ENCODE data around the gene TPRX1. TPM values are rescaled to one million over a fixed set of nuclear protein-coding genes. Genes with fewer than 3 reads are reported as not detected.
"Not testable (repeated sequence)": the region's sequence is repeated elsewhere in the genome, so short reads cannot be mapped to it uniquely, and the experiment has no call there.

TPRX1 gene
- total RNA-seq, 1 donor = not detected

- Histone ChIP-seq H2AFZ (ENCODE audit: low read length) (no peak overlapping the region), H3K9me3 (ENCODE audit: low read depth, low read length) (no peaks in the 10 kb centered on the region), H3K27me3 (ENCODE audit: insufficient read depth, low read length) (no peaks in the 10 kb centered on the region), H3K4me1 (ENCODE audit: insufficient read depth, low read length) (no peaks in the 10 kb centered on the region), H3K36me3 (ENCODE audit: insufficient read depth, low read length) (no peaks in the 10 kb centered on the region), H4K20me1 (ENCODE audit: insufficient read depth, low read length) (peaks cover 3% of the 10 kb centered on the region), H3K4me2 (ENCODE audit: insufficient read depth, low read length) (no peak overlapping the region), H3K27ac (ENCODE audit: low read depth, low read length) (no peak overlapping the region), H3K79me2 (ENCODE audit: insufficient read depth, low read length) (no peaks in the 10 kb centered on the region), H3K4me3 (ENCODE audit: insufficient read depth, low read length) (no peak overlapping the region)
- no peak for TF ChIP-seq CTCF (IDR thresholded peaks at IDR 0.05; ENCODE audit: extremely low read depth, low read depth, low read length)
- no peak for DNase-seq (ENCODE audit: insufficient read length, low spot score, missing footprints)
Observed at GRCh38 chr19:47766359-47766620, 38.1 kb downstream of the TPRX1 start.

GRCh38 chr19:47765523-47766358, 38.6 kb downstream of the TPRX1 start:
- Histone ChIP-seq H2AFZ (ENCODE audit: low read length) (no peak overlapping the region), H3K27me3 (ENCODE audit: insufficient read depth, low read length) (no peaks in the 10 kb centered on the region)

DNA sequence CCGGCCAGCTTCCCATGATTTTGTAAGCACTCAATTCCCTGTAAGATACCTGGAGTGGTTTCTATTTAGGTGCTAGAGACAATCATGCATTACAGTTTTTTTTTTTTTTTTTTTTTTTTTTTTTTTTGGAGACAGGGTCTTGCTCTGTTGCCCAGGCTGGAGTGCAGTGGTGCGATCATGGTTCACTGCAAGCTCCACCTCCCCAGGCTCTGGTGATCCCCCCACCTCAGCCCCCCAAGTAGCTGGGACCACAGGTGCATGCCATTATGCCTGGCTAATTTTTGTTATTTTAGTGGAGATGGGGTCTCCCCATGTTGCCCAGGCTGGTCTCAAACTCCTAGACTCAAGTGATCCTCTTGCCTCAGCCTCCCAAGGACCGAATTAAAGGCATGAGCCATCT, 39.6 kb downstream of the TPRX1 start:
- H3K4me2 ChIP-seq (ENCODE audit: insufficient read depth, low read length); DNase-seq (ENCODE audit: insufficient read length, low spot score, missing footprints); H3K79me2 ChIP-seq (ENCODE audit: insufficient read depth, low read length); H3K36me3 ChIP-seq (ENCODE audit: insufficient read depth, low read length); H2AFZ ChIP-seq (ENCODE audit: low read length); H3K27ac ChIP-seq (ENCODE audit: low read depth, low read length); H4K20me1 ChIP-seq (ENCODE audit: insufficient read depth, low read length); H3K9me3 ChIP-seq (ENCODE audit: low read depth, low read length); H3K27me3 ChIP-seq (ENCODE audit: insufficient read depth, low read length); H3K4me1 ChIP-seq (ENCODE audit: insufficient read depth, low read length); H3K4me3 ChIP-seq (ENCODE audit: insufficient read depth, low read length): not testable (repeated sequence)

More at GRCh38 chr19:47765523-47766358, 38.6 kb downstream of the TPRX1 start:
- TF ChIP-seq CTCF (IDR thresholded peaks at IDR 0.05; ENCODE audit: extremely low read depth, low read depth, low read length) = peak; percentile 77
- H3K4me3 ChIP-seq (ENCODE audit: insufficient read depth, low read length) = no peak overlapping the region
- H3K4me1 ChIP-seq (ENCODE audit: insufficient read depth, low read length) = no peaks in the 10 kb centered on the region
- H3K4me2 ChIP-seq (ENCODE audit: insufficient read depth, low read length) = peak overlapping the region; percentile 49
- no peaks in the 10 kb centered on the region for H3K79me2 ChIP-seq (ENCODE audit: insufficient read depth, low read length)
- peak; percentile 91 for DNase-seq (ENCODE audit: insufficient read length, low spot score, missing footprints)
- H3K27ac ChIP-seq (ENCODE audit: low read depth, low read length) = no peak overlapping the region
- peaks cover 3% of the 10 kb centered on the region for H4K20me1 ChIP-seq (ENCODE audit: insufficient read depth, low read length)
- no peaks in the 10 kb centered on the region for H3K36me3 ChIP-seq (ENCODE audit: insufficient read depth, low read length)
- no peaks in the 10 kb centered on the region for H3K9me3 ChIP-seq (ENCODE audit: low read depth, low read length)

GRCh38 chr19:47762615-47763308, 41.6 kb downstream of the TPRX1 start:
- Histone ChIP-seq H3K27me3 (ENCODE audit: insufficient read depth, low read length) (no peaks in the 10 kb centered on the region), H3K4me1 (ENCODE audit: insufficient read depth, low read length) (no peaks in the 10 kb centered on the region)
- DNase-seq (ENCODE audit: insufficient read length, low spot score, missing footprints) = peak; percentile 68

More at GRCh38 chr19:47762615-47763308, 41.6 kb downstream of the TPRX1 start:
- no peak for TF ChIP-seq CTCF (IDR thresholded peaks at IDR 0.05; ENCODE audit: extremely low read depth, low read depth, low read length)
- H4K20me1 ChIP-seq (ENCODE audit: insufficient read depth, low read length) = peaks cover 3% of the 10 kb centered on the region
- H3K27ac ChIP-seq (ENCODE audit: low read depth, low read length) = no peak overlapping the region
- no peaks in the 10 kb centered on the region for H3K79me2 ChIP-seq (ENCODE audit: insufficient read depth, low read length)
- no peak overlapping the region for H3K4me3 ChIP-seq (ENCODE audit: insufficient read depth, low read length)
- no peaks in the 10 kb centered on the region for H3K9me3 ChIP-seq (ENCODE audit: low read depth, low read length)
- peaks cover 11% of the 10 kb centered on the region for H3K36me3 ChIP-seq (ENCODE audit: insufficient read depth, low read length)
- no peak overlapping the region for H3K4me2 ChIP-seq (ENCODE audit: insufficient read depth, low read length)
- H2AFZ ChIP-seq (ENCODE audit: low read length) = no peak overlapping the region

Measured in osteoblast (primary cell).